Omental fat pad (tissue), 4 donors: ENCODE results near the gene FGFR4. TPM values are rescaled to one million over a fixed set of nuclear protein-coding genes. Genes with fewer than 3 reads are reported as not detected.

ENCODE experiments used
- ATAC-seq: fragments of 150-250 bp; one replicate; pipeline ENCODE4 v1.9.1; 2016; ENCODE audit warnings: mild to moderate bottlenecking, moderate library complexity; ENCODE audit not compliant: low FRiP score
- DNase-seq: peaks from one replicate; pipeline ENCODE4 v3.0.0-alpha.2; 2019; ENCODE audit warnings: low spot score
- CTCF ChIP-seq, 3 donors: fragments of 450-650 bp; IDR thresholded peaks; one replicate each; pipeline ENCODE4 v1.5.1; 2016 to 2017; ENCODE audit warnings: antibody characterized with exemption in 3 of 3, mild to moderate bottlenecking in 3 of 3, moderate library complexity in 2 of 3
- total RNA-seq, 4 donors: library from RNA; depleted of rRNA; stranded (reverse); fragments of >200 nt; gene quantifications; one replicate each; pipeline ENCODE4 v1.1.0, GENCODE V29; 2016

Gene FGFR4
- total RNA-seq, 4 donors from 2014 or later = 1.4 to 3.9 (median 2.7) TPM; not detected in 1

DNA sequence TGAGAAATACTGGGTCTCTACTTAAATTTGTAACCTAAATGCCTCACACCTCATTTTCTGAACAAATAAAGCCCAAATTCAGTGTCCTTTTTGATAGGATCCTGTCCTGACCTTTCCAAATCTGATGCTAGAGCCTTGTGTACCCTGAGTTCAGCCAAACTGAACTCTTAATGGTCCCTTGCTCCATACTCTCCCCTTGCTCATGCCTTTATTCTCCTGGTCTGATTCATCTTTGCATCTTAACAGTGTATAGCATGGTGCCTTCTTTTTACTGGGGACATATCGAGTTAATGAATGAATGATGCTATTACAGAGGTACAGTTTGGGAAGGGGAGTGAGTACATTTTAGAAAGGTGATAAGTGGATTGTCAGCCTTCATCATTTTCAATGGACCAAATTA is 56.1 kb downstream of the FGFR4 start:
- DNase-seq (no peak), ATAC-seq (no peak)
- no peak for TF ChIP-seq CTCF (IDR thresholded peaks at IDR 0.05)

DNA sequence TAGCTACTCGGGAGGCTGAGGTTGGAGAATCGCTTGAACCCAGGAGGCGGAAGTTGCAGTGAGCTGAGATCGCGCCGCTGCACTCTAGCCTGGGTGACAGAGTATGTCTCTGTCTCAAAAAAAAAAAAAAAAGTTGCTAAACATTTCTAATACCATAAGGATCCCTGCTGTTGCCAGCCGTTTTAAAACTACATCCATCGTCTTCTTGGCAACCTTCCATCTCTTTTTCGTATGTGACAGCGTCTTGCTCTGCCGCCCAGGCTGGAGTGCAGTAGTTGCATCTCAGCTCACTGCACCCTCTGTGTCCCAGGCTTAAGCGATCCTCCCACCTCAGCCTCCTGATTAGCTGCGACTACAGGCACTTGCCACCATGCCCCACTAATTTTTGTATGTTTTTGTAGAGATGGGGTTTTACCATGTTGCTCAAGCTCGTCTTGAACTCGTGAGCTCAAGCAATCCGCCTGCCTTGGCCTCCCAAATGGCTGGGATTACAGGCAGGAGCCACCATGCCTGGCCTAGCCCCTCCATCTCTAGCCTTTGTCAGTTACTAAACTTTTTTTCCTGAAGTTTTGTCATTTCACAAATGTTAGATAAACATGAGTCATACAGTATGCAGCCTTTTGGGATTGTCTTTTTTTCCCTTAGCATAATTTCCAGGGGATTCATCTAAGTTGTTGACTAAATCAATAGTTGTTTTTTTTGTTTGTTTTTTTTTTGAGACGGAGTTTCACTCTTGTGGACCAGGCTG is 60.4 kb downstream of the FGFR4 start:
- DNase-seq = no peak
- ATAC-seq = no peak
- no peak for TF ChIP-seq CTCF (IDR thresholded peaks at IDR 0.05)

Other genes with a start within 250 kb of the FGFR4 start
- 10 to 100 TPM; 12.2 to 61.6 (median 26.7) TPM for gene HK3, start 187.6 kb upstream of the FGFR4 start, total RNA-seq
- 10 to 100 TPM; 22.3 to 38.6 (median 27.7) TPM for gene UIMC1, start 80.1 kb upstream of the FGFR4 start, total RNA-seq
- gene ZNF346, start 64.2 kb upstream of the FGFR4 start, total RNA-seq = 10 to 100 TPM in 3 of 4 donors, 1 to 10 TPM in 1; 8.3 to 17.7 (median 13.3) TPM
- 10 to 100 TPM; 32.3 to 52.6 (median 36.1) TPM for gene NSD1, start 46.9 kb downstream of the FGFR4 start, total RNA-seq
- gene RAB24, start 216.8 kb downstream of the FGFR4 start, total RNA-seq = 10 to 100 TPM; 18.9 to 38.9 (median 23.8) TPM
- 100 to 1,000 TPM in 1 of 4 donors, 10 to 100 TPM in 3; 51.9 to 102 (median 67.5) TPM for gene PRELID1, start 216.9 kb downstream of the FGFR4 start, total RNA-seq
- gene MXD3, start 225.0 kb downstream of the FGFR4 start, total RNA-seq = 10 to 100 TPM in 1 of 4 donors, 1 to 10 TPM in 3; 3.5 to 26.8 (median 4.8) TPM